Stimulated activated CD4-positive, alpha-beta T cell treated with anti-CD3 and anti-CD28 coated beads, Interleukin-2, amount 100 ng/mL, for 48 hours (primary cell): Measurements from ENCODE around the gene ANXA3.
"Not testable (repeated sequence)": the region's sequence is repeated elsewhere in the genome, so short reads cannot be mapped to it uniquely, and the experiment has no call there.

Source experiments
- DNase-seq, 2 donors: peaks; one replicate each; pipeline ENCODE4 v3.0.0-alpha.2; 2020

Gene ANXA3, protein sequence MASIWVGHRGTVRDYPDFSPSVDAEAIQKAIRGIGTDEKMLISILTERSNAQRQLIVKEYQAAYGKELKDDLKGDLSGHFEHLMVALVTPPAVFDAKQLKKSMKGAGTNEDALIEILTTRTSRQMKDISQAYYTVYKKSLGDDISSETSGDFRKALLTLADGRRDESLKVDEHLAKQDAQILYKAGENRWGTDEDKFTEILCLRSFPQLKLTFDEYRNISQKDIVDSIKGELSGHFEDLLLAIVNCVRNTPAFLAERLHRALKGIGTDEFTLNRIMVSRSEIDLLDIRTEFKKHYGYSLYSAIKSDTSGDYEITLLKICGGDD

DNA sequence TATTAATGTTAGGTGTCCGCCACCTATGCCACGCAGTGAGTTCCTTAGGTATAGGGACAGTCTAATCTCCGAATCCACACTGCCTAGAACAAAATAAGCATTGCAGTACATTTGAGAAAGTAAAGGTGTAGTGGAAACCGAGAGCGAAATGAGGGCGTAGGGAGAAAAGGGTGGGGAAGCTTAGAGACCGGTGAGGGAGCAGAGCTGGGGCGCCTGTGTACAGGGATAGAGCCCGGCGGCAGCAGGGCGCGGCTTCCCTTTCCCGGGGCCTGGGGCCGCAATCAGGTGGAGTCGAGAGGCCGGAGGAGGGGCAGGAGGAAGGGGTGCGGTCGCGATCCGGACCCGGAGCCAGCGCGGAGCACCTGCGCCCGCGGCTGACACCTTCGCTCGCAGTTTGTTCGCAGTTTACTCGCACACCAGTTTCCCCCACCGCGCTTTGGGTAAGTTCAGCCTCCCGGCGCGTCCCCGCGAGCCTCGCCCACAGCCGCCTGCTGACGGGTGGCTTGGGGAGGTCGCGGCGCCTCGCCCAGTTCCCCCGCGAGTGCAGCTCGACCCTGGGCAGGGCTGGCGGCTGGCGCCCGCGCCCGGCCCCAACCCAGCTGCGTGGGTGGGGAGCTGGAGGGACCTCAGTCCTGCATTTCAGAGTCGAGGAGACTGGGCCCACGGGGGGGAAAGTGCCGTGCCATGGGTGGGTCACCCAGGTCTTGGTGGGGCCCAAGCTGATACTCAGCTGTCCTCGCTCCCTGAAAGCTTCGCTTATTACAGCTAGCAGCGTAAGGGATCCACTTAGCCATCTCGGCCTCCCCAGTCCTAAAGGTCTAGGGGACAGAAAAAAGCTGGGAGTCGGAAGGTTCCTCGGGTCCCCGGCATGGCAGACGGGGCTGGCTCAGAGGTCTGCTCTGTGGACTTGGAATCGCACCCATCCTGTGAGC is at the start of gene ANXA3:
TSS of gene ANXA3 (plus strand) at position 351 of the 932 bp plus-strand sequence. CDS start 2,704 bp downstream, outside the sequence.
- peak in 1 of 2 donors; percentile 2 for DNase-seq

DNA sequence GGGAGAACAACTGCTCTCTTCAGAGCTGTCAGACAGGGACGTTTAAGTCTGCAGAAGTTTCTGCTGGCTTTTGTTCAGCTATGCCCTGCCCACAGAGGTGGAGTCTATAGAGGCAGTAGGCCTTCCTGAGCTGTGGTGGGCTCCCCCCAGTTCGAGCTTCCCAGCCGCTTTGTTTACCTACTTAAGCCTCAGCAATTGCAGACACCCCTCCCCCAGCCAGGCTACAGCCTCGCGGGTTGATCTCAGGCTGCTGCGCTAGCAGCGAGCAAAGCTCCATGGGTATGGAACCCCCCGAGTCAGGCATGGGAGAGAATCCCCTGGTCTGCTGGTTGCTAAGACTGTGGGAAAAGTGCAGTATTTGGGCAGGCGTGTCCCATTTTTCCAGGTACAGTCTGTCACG is 45.3 kb upstream of the ANXA3 start:
- DNase-seq: not testable (repeated sequence)

- DNase-seq: no peak
Observed at GRCh38 chr4:78509043-78509442, 42.5 kb upstream of the ANXA3 start.

GRCh38 chr4:78510108-78510507 is 41.5 kb upstream of the ANXA3 start:
- no peak for DNase-seq

- no peak for DNase-seq
Observed at GRCh38 chr4:78510681-78511080, 40.9 kb upstream of the ANXA3 start.

GRCh38 chr4:78512357-78512920 is 39.1 kb upstream of the ANXA3 start:
- no peak for DNase-seq

DNA sequence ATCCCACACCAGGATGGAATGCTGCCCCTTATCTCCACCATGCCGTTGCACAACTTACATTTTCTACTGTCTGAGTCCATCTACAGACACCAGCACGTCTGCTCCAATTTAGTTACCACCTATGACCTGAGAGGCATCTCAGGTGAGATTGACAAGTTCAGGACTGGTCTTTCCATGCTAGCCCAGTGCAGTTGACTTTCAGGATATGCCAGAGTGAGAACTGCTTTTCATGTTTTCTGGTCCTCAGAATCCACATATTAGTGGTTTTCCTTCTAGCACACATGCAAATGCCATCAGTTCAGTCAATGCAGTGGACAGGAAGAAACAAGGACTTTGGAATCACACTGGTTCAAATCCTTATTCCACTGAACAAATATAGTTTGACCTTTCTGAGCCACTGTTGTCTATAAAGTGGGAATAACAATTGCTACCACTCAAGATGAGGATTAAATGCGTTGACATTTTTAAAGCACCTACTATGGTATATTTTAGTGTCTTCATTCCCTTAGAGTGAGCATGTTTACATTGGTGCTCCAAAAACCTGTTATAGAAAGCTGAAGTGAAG is 38.1 kb upstream of the ANXA3 start:
- no peak for DNase-seq

DNA sequence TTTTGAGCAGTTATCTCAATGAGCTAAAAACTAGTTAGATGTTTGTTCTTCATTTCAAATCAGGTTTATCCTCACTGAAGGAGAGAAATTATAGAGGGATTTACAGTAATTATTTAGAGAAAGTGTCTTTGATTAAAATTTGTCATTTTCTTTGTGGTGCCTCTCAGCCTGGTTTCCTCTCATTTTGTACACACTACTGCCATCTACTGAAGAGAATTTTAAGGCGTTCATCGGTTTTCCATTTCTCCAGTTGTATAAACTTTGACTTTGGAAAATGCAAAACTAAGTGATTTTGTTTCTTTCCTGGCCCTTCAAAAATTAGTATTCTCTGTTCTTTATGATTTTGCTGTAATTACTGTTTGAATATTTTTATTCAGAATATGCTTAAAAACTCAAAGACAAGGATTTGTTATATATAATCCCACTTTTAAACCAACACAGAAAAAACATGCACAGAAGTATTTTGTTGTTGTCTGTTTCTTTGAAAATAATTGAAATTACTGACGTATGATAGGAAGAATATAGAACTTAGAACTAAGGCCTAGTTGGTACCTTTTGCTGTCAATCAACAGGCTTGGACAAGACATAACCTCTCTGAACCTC is 34.4 kb upstream of the ANXA3 start:
- DNase-seq: no peak

DNA sequence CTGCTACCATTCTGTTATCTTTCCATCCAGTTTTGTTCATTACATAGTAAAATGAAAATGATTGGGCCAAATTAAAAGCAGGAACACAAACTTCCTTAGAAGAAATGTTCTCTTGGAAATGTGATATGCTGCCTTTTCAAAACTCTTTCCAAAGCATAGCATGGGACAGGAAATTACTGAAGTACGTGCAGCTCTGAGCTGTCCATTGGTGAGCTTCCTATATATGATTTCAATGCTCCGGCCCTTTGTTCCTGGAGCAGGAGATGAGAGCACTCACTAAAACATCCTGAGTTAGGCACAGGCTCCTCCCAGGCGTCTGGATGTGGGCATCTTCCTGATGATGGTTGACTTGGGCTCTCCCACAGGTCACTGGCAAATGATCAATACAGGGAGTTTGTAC is 33.0 kb upstream of the ANXA3 start:
- DNase-seq: no peak

DNA sequence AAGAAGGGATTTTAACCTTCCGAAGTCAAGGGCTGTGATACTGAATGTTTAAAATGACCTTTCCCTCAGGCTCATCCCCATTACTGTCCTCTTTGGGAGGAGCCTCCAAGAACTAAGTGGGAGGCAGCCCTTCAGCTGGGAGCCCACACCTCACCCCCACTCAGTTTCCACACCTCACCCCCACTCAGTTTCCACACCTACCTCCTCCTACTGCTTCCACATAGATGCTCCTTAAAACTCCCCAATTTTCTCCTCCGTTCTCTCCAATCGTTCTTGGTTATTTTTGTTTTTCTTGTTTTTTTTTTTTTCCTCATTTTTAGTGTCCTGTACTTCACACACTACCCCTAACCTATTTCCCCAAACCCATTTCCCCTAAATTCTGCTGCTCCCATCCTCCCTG is 31.6 kb upstream of the ANXA3 start:
- DNase-seq: no peak

- DNase-seq: no peak
Observed at GRCh38 chr4:78520808-78521226, 30.8 kb upstream of the ANXA3 start.

DNA sequence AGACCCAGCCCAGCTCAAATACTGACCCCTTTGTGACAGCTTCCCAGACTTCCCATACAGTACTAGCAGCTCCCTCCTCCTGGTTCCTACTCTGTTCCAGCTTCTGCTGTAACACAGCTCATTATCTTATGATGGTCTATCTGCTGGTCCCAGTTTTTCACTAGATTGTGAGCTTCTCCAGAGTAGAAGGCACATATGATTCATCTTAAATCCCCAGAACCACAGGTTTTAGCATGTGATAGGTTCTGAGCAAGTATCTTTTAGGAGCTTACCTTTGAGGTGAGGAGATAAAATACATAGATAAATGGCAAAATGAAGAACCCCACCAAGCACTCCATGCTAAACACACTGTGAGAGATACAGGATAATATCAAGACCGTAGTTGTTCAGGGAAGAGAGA is 27.6 kb upstream of the ANXA3 start:
- DNase-seq: no peak

- no peak for DNase-seq
Observed at GRCh38 chr4:78525559-78525958, 26.0 kb upstream of the ANXA3 start.

GRCh38 chr4:78527103-78527502 is 24.5 kb upstream of the ANXA3 start:
- DNase-seq: no peak

DNA sequence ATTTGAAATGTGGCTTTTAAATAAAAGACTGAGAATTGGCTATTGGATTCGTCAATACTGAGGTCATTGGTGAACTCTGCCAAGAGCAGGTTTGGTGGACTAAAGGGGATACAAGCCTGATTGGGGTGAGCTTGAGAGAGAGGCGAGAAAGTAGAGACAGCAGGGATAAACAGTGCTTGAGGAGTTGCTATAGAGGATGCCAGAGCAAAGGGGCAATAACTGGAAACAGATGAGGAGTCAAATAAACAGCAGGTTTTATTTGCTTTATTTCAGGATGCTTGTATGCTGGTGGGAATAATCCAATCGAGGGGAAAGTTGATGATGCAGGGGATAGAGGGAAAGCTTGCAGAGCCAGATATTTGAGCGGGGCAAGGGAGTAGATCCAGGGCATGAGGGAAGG is 24.0 kb upstream of the ANXA3 start:
- DNase-seq: no peak

- DNase-seq: no peak
Observed at GRCh38 chr4:78528327-78528726, 23.2 kb upstream of the ANXA3 start.

- no peak for DNase-seq
Observed at GRCh38 chr4:78529569-78530209, 21.9 kb upstream of the ANXA3 start.

DNA sequence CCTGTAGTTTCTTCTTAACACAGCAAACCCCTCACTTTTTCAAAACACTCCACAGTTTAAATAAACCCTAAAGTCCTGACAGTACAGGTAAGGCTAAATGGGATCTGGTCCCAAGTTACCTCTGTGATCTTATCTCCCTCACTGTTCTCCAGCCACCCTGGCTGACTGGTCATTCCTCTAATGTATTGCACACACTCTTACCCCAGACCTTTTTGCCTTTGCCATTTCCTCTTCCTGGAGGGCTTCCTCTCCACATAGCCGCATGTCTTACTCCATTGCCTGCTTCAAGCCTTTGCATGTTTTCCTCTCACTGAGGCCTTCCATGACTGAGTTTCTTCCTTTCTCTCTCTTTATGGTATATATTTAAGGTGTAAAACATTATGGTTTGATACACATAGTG is 19.5 kb upstream of the ANXA3 start:
- no peak for DNase-seq

DNA sequence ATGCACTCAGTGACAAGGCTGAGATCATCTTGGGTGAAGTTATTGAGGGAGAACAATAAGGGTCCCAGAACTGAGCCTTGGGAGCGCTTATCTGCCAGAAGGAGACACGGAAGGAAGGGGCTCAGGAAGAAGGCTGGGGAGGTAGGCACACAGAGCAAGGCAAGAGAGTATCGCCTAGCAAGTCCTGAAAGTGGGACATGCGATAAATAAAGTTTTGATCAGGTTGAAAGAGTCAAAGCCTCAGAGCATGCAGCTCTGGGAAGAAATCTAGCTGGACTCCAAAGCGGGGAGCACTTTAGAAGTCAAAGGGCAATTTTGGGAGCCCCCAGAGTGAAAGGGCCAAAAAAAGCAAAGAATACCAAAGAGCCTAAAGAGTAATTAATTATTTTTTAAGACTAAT is 17.7 kb upstream of the ANXA3 start:
- no peak for DNase-seq

- DNase-seq: no peak
Observed at GRCh38 chr4:78534286-78534955, 17.1 kb upstream of the ANXA3 start.

DNA sequence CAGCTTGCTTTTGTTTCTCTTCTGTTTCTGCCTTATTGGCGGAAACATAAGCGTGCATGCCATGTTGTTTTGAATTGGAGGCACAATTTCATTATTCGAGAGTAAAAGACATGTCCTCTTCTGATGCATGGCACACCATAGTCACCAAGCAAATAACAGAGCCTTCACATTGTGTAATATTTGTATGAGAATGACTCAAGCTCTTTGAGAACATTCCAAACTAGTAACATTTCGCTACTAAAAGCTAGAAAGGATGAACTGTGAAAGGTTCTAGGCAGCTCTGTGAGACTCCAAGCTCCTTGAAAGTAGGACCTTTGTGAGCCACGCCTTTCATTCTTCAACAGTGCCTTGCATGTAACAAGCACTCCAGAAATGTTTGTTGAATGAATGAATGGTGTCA is 9.2 kb upstream of the ANXA3 start:
- DNase-seq: no peak
